A673 (cell line): ENCODE data around the gene RIPK3.

Source experiments
- EZH2 ChIP-seq: fragments of 200-600 bp; sonication (generic); IDR thresholded peaks from 2 replicates; pipeline ENCODE4 v1.6.1; 2017; ENCODE audit warnings: borderline replicate concordance, low read depth, mild to moderate bottlenecking, mixed read lengths, antibody characterized with exemption, low read length; ENCODE audit not compliant: poor library complexity, severe bottlenecking
- TF ChIP-seq, protein P1 (sequence below): fragments of 300-800, 200-600 bp; sonication (generic); conservative IDR thresholded peaks from 2 replicates; pipeline ENCODE4 v1.5.1; 2017; ENCODE audit warnings: low read depth, mild to moderate bottlenecking, antibody characterized with exemption, low read length, moderate library complexity, mixed read lengths

DNA sequence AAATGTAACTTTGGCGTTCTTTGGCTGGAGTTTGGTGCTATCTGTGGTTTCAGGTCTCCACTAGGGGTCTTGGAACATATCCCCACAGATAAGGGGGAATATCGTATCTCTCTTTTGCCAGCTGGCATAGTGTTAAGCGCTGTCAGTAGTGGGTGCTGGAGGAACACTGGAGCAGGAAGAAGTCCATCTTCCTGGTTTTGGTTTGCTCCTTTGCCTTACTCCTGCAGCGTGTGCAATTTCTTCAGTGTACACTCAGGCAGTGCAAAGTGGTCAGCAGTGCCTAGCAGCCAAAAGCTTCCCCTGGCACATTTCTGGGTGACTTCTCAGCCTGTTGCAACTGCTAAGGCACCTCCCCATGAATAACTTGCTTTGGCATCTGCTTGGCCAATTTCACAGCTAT, 11.7 kb upstream of the RIPK3 start:
- TF ChIP-seq, protein P1, sequence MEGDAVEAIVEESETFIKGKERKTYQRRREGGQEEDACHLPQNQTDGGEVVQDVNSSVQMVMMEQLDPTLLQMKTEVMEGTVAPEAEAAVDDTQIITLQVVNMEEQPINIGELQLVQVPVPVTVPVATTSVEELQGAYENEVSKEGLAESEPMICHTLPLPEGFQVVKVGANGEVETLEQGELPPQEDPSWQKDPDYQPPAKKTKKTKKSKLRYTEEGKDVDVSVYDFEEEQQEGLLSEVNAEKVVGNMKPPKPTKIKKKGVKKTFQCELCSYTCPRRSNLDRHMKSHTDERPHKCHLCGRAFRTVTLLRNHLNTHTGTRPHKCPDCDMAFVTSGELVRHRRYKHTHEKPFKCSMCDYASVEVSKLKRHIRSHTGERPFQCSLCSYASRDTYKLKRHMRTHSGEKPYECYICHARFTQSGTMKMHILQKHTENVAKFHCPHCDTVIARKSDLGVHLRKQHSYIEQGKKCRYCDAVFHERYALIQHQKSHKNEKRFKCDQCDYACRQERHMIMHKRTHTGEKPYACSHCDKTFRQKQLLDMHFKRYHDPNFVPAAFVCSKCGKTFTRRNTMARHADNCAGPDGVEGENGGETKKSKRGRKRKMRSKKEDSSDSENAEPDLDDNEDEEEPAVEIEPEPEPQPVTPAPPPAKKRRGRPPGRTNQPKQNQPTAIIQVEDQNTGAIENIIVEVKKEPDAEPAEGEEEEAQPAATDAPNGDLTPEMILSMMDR = peak; percentile 39
- TF ChIP-seq EZH2 = no peak
